ENCODE measurements around the gene TENT5C.

- TF ChIP-seq CTCF (conservative IDR thresholded peaks at IDR 0.05; ENCODE audit: low read length) (no peak), EZH2phosphoT487 (IDR thresholded peaks at IDR 0.05; ENCODE audit: borderline replicate concordance) (no peak)
Measured at GRCh38 chr1:117577191-117577885, 28.5 kb upstream of the TENT5C start.
